Renal cortical epithelial cell (primary cell): ENCODE data around the gene LSAMP. TPM values are rescaled to one million over a fixed set of nuclear protein-coding genes. Genes with fewer than 3 reads are reported as not detected.
A peak's percentile ranks its signal among the peaks of the same experiment; 100 is the strongest.

ENCODE experiments used
- DNase-seq: peaks from one replicate; pipeline ENCODE4 v3.0.0-alpha.2; 2011; ENCODE audit warnings: low read depth
- total RNA-seq: library from RNA; depleted of rRNA; stranded (reverse); fragments of >200 nt; gene quantifications from 2 replicates; pipeline ENCODE4 v1.2.3, GENCODE V29; 2014

Gene LSAMP
- total RNA-seq, 1 donor from 2014 or later: 0.55 TPM

GRCh38 chr3:116019254-116019763 lies 426.0 kb downstream of the LSAMP start:
- no peak for DNase-seq

DNA sequence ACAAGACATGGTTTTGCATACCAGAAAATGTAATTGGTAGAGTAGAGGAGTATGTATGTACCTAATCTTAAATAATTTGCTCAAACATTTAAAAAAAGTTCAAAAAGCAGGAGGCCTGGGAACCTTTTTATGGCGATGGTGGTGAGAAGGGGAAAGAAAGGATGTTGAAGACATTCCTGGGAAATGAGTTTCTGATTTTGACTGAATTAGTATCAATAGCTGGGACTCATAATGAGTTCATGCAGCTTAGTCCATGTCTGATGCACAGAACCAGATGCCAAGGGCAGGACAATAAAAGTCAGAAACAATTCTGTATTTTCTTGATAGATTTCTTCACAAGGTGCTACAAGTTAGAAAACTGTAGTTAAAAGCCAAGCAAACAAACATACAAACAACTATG lies 426.6 kb downstream of the LSAMP start:
- DNase-seq: no peak

GRCh38 chr3:116015931-116016330 lies 429.4 kb downstream of the LSAMP start:
- no peak for DNase-seq

- DNase-seq: no peak
Measured at GRCh38 chr3:116007000-116007399, 438.3 kb downstream of the LSAMP start.

DNA sequence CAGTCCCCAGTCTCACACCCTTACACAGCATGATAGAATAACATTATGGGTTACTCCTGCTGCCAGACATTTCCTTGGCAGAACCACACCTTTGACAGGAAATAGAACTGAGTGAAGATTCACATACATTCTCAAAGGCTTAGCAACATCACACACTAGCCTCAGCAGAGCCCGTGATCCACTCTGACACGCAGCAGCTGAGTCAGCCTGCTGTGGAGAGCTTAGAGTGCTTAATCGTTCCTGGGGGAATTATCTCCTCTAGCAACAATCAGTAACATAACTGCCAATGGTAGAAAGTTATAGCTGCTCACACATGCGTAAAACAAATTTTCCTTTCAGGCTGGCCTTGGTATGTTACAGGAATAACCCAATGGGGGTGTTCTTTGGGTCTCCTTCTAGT lies 439.9 kb downstream of the LSAMP start:
- DNase-seq: peak; percentile 98

DNA sequence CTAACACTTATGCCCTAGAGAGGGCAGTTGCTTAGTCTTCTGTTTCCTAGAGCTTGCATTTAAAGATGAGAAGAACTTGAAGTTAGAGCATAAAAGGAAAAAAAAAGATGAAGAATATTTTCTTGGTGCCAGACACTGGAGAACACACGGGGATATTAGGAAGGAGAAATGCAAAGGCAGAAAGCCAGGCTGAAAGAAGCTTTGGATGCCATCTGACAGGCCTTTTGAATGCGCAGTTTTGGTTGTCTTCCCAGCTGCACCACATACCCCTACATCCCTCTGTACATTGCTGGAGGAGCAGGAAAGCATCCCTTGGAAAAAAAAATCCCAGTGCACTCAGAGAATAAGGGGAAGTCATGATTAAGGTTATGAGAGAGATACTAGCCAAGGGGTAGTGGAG lies 443.1 kb downstream of the LSAMP start:
- DNase-seq: no peak

DNA sequence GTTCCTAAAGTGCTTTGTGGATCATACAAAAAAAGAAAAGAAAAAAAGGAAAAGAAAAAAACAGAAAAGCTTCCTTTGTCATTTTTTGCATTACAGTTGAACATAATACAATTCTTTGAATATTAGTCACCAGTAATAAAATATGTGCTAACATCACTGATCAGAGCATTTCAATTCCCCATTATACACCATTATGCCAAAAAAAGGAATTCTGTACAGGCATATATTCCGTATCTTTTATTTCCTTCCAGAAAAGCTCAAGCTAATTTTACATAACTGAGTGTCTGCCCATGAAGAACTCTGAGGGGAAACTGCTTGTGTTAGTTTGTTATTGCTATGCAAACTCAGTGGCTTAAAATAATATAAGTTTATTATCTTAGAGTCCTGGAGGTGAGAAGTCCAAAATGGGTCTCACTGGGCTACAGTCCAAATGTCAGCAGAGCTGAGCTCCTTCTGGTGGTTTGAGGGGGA lies 444.1 kb downstream of the LSAMP start:
- peak; percentile 23 for DNase-seq

- peak; percentile 99 for DNase-seq
Measured at GRCh38 chr3:116000311-116000710, 445.0 kb downstream of the LSAMP start.

DNA sequence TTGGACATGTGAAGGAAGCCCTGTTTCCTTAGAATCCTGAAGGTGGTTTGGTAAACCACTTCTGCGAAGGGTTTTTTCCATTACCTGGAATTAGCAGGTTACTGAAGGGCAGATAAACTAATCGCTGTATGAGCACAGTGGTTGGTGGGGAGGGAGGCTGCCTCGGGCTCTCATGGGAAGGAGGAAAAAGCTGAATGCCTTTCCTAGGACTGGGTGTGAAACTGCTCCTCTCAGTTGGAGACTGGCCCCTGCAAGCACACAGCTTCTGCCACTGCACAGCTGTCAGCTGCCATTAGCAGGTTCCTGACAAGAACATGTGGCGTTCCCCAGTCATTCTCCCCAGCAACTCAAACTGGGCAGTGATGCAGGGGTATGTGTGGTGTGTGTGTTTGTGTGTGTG lies 445.7 kb downstream of the LSAMP start:
- DNase-seq: peak; percentile 41

GRCh38 chr3:115999001-115999585 lies 446.2 kb downstream of the LSAMP start:
- DNase-seq: no peak

- peak; percentile 54 for DNase-seq
Measured at GRCh38 chr3:115996420-115997108, 448.7 kb downstream of the LSAMP start.

DNA sequence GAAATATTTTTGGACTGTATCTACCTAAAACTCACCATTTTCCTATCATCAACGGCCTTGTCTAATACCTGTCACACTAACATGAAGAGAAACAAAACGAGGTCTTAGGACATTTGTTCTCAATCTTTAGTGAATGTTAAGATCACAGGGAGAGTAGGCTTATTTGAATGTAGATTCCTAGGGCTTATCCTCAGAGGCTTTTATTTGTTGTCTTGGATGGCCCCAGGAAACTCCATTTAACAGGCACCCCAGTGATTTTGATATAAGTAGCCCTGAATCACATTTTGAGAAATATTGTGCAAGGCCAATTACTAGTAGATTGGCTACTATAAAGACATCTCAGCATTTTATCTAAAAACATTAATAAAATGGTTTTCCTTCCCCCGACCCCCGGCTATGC lies 454.6 kb downstream of the LSAMP start:
- no peak for DNase-seq

DNA sequence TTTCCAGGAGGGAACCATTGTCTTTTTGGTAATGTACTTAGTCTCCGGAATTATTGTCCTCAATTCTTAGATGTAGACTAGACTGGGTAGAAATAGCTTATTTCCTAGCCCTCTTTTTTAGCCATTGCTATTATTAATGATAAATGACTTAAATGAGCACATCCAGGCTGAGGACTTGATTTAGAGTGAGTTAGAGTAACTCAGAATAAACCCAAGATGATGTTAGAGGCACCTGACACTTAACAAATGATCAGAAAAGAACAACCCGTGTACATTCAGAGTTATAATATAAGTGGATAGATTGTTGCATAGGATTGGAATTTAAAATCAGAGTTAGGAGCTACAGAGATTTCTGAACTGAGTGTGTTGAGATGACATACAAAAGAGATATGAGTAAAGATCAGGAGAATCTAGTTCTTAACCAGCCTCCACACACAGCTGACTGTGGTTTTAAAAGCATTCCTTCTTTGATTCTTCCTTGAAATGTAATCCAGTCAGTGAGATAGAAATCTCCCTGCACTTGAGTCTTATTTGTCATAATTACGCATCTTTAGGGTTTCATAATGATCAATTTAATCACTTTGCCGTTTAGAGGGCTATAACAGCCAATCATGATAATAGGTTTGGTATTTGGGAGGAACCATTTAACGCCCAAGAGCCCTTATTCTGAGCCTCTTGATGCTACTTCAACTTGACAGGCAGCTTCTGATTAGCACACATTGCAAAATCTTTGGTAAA lies 455.4 kb downstream of the LSAMP start:
- DNase-seq: peak; percentile 67

GRCh38 chr3:115986555-115987207 lies 458.6 kb downstream of the LSAMP start:
- peak; percentile 38 for DNase-seq

DNA sequence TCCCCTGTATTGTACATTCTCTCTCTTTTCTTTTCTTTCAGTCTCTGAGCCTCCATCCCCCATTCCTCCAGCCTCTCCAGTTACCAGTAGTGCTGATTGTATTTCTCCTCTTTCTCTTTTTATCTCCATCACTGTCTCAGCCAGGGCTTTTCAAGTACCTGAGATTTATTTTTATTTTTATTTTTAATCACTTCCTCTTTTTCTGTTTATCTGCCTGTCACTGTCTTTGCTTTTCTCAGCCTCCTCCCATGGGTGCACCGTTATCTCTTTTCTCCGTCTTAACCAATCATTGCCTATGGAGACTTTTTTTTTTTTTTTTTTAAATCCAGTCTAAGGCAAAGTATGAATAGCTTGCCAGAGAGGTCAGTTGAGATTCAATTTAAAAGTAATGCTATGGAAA lies 462.7 kb downstream of the LSAMP start:
- DNase-seq: no peak

DNA sequence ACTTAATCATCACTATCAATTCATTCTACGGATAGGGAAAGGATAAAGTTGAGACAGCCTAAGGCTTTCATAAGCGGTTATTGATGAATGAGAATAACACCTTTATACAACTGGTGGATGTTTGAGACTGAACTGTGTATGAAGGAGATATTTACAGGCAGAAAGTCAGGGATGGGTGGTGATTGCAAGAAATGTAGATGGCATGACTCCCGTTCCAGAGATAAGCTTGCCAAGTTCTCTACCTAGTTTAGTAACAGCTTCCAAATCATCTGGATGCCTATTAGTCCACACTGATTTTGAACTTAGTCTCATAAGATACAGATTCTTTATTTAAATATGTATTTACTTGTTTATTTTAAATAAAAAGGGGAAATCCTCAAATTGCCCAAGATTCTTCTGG lies 463.2 kb downstream of the LSAMP start:
- no peak for DNase-seq

DNA sequence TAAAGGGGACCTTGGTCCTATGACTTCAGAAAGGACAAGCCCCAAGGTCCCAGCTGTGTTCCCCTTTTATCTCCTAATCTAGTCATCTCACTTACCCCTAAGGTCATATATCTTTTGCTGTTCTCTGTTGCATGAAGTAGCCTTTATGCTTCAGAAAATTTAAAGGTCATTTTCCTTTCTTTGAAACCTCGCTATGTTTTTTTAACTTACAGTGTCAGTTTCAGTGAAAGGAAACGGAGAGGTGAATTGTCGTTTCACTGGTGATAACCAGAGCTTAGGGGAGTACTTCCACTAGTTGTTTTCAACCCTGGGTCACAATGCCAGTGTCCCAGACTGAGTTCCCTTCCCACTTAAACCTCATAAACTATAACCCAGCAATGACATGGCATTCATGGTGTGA lies 464.6 kb downstream of the LSAMP start:
- DNase-seq: peak; percentile 33

- DNase-seq: no peak
Measured at GRCh38 chr3:115977866-115978265, 467.4 kb downstream of the LSAMP start.

DNA sequence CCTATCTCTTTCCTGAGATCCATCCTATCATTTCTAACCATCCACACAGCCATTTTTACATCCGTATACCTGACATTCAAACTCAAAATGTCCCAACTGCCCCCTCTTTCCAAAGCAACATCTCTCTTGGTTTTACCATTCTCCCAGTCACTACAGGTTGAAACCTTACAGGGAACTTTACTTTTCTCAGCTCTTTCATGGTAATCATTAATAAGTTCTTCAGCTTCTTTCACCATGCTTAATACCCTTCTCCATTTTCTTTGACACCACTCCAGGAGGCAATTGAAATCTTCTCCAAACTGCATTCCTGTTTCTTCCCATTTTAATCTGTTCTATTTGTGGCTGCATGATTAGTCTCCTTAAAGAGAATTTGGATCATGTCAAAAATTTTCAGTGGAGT lies 469.5 kb downstream of the LSAMP start:
- DNase-seq: peak; percentile 55

DNA sequence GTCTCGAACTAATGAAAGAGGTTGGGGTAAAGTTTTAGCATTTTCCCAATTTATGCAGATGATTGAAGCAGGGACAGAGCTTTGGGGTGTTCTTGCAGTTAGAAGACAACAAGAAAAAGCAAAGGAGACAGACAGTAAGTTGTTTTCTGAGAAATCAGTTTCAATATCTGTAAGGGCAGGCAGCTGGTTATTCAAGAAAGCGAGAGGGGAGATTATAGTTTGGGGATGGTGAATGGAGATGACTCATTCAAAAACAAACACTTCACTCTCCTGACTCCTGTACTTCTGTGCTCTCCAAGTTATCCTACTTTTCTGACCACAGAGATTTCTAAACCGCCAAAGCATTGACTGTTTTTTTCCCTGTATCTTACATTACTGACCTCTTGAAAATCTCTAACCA lies 469.9 kb downstream of the LSAMP start:
- peak; percentile 89 for DNase-seq

DNA sequence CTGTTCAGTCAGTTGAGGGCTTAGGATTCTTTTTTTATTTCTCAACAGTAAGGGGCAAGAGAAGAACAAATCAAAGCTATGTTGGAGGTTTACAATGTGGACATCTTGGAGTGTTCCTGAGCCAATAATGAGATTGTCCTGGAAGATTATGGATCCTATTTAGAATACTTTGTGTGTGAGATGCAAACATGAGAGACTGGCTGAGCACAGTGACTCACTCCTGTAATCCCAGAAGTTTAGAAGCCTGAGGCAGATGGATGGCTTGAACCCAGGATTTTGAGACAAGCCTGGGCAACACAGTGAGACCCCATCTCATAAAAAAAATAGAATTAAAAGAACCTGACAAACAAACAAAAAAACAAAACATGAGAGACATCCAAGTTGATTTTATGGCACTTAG lies 470.3 kb downstream of the LSAMP start:
- DNase-seq: no peak

GRCh38 chr3:115968871-115969270 lies 476.4 kb downstream of the LSAMP start:
- no peak for DNase-seq
